Measurements from ENCODE around the gene SERPINF2.
"Not testable (repeated sequence)": the region's sequence is repeated elsewhere in the genome, so short reads cannot be mapped to it uniquely, and the experiment has no call there.

The SERPINF2 gene

GRCh38 chr17:1742371-1743087, at the start of gene SERPINF2:
Gene SERPINF2, plus strand, starts transcription at chr17:1742871. Its CDS starts 2,125 bp downstream, at chr17:1744996.
- DNase-seq (ENCODE audit: low read depth): no peak

- peak; percentile 54 for DNase-seq (ENCODE audit: low read depth)
Measured at GRCh38 chr17:1693339-1693738, 49.3 kb upstream of the SERPINF2 start.

DNA sequence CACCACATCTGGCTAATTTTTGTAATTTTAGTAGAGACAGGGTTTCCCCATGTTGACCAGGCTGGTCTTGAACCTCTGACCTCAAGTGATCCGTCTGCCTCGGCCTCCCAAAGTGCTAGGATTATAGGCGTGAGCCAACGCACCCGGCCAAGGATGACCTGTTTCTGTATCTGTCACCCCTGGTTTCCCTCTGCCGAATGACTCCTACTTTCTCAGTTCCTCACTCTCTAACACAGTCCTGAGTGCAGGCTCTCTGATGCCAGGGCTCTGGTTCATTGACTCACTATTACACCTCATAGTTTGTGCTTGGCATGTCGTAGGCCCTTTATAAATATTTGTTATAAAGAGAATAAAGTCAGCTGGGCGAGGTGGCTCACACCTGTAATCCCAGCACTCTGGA, 47.3 kb upstream of the SERPINF2 start:
- no peak for DNase-seq (ENCODE audit: low read depth)

DNA sequence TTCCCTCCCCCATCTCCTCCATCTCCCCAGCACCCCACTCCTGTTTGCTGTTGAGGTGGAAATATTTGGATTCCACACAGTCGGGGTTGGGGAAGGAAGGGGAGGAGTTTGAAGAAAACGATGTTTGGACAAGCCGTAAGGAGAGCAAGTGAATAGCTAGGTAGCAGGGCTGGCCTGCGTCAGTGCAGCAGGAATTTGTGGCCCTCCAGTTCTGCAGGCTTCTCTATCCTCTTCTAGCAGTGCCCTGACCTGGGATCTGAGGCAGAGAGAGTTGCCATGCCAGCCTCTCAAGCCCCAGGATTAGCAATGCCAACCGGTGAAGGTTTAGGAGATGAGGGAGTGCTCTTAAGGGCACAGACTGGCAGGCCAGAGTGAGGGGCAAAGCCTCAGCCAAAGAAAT, 45.0 kb upstream of the SERPINF2 start:
- no peak for DNase-seq (ENCODE audit: low read depth)

DNA sequence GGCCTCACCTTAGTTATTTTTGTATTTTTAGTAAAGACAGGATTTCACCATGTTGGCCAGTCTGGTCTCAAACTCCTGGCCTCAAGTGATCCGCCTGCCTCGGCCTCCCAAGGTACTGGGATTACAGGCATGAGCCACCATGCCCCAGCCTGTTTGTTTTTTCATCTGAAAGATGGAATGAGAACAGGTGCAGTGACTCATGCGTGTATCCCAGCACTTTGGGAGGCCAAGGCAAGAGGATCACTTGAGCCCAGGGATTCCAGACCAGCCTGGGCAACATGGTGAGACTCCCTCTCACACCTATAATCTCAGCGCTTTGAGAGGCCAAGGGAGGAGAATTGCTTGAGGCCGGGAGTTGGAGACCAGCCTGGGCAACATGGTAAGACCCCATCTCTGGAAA, 42.8 kb upstream of the SERPINF2 start:
- not testable (repeated sequence) for DNase-seq (ENCODE audit: low read depth)

DNA sequence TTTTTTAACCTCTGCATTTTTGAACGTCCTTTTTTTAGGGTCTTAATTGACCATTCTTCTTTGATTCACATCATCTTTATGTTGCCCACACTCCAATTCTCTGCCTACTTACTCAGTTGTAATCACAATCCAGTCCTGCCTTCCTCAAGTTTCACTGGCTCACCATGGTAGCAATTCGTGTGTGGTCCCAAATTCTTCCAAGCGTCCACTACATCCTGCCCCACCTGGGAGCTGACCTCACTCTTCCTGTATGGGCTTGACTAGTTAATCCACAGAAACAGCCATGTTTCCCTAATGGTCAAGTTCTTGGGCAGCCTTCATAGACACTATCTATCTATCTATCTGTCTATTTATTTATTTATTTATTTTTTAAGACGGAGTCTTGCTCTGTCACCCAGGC, 39.6 kb upstream of the SERPINF2 start:
- DNase-seq (ENCODE audit: low read depth): no peak

DNA sequence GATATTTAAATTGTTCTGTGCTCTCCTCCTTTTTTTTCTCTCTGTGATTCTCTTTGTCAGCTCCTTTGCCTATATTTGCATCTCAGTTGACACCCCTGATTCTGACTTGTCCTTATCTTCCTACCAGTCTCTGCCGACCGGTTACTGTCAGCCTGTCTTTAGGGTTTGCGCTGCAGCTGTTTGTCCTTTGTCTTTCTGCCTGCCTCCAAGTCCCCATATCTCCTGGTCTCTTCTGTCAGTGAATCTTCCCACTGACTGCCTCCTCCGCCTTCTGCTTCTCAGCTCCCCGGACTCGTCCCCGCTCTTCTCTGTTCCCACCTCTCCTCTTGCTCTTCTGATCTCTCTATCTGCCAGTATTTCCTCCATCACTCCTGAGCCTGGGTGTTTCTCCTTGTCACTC, 37.7 kb upstream of the SERPINF2 start:
- no peak for DNase-seq (ENCODE audit: low read depth)

DNA sequence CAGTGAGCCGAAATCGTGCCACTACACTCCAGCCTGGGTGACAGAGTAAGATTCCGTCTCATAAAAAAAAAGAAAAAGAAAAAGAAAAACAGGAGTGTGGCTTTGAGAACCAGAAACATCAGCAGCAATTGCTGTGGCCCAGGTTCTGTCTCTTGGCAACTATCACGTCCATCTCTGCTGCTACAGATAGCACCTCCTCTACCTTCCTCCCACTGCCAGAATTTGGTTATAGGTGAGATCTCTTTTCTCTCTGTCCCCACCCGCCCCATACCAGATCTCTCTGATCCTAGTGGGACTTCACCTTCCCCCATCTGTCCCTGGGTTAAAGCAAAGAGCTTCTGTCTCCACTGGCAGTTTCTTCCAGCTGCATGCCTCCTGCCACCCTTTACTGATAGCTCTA, 35.6 kb upstream of the SERPINF2 start:
- no peak for DNase-seq (ENCODE audit: low read depth)

- not testable (repeated sequence) for DNase-seq (ENCODE audit: low read depth)
Measured at GRCh38 chr17:1708791-1709346, 33.8 kb upstream of the SERPINF2 start.

DNA sequence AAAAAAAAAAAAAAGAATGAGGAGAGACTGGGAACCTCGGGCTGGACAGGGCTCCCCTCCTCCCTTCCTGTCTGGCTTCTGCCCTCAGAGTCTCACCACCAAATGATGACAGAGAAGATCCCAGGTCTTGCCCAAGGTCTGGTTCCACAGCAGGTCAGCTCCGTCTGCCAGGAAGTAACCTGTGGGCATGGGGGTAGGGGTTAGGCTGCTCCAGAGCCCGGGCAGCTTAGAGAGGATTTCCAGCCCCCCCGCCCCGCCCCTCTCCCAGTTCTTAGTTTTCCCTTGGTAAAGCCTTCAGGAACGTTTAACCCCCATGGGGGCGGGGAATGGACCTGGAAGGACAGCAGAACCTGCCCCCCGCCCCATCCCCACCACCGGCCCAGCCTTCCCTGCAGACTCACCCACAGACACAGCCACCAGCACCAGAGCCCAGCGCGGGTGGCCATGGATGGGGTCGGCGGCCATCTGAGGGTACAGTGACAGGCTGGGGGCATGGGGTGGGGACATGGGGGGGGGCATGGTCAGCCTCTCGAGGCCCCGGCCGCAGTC, 33.2 kb upstream of the SERPINF2 start:
- peak; percentile 63 for DNase-seq (ENCODE audit: low read depth)

GRCh38 chr17:1709971-1710806, 32.5 kb upstream of the SERPINF2 start, which contains the start of gene TLCD2:
Gene TLCD2, minus strand, starts transcription at chr17:1710377. Its CDS starts 135 bp downstream, at chr17:1710242.
- peak; percentile 77 for DNase-seq (ENCODE audit: low read depth)

DNA sequence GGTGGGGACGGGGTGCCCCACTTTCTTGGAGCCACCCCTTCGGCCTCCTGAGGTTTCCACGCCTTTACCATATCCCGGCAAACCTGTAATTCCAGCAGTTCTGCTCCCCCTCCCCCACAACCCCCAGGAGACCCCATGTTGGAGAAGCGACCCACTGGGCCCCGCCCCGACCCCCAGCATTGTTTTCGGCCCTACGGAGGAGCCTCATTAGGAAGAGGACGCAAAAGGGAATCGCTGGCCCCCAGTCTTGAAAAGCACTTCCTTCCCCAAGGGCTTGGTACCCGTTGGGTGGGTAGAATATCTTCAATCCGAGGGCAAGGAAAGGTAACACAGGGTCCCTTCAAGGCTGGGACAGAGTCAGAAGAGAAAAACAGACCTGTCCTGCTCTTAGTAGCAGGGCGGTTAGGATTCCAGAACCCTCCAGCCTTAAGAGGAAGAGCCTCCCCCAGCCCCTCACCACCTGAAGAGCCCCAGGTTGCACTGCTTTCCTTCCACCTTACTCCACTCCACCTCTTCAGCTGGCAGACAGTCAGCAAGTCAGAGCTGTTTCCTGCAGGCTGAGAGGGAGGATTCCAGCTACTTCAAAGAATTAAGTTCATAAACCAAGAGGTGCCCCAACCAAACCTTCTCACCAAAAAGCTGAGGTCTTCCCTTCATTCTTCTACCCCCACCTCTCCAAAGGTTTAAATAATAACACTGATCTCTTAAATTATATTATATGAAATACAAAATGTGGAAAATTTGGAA, 31.7 kb upstream of the SERPINF2 start:
- no peak for DNase-seq (ENCODE audit: low read depth)

DNA sequence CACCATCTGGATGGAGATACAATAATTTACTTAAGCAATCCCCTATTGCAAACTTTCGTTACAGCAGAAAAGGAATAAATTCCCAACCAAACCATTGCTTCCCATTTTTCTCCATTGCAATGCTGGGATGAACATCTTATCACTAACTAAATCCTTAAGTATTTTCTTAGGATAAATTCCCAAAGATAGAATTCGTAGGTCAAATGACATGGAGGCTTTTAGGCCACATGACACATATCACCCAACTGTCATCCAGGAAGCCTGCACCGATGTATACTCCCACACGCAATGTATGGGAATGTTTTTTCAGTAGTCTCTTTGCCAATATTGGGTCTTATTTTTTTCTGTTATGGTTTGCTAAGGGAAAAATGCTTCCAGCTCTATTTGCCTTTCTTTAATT, 30.9 kb upstream of the SERPINF2 start:
- no peak for DNase-seq (ENCODE audit: low read depth)

GRCh38 chr17:1712271-1712670, 30.4 kb upstream of the SERPINF2 start:
- DNase-seq (ENCODE audit: low read depth): no peak

DNA sequence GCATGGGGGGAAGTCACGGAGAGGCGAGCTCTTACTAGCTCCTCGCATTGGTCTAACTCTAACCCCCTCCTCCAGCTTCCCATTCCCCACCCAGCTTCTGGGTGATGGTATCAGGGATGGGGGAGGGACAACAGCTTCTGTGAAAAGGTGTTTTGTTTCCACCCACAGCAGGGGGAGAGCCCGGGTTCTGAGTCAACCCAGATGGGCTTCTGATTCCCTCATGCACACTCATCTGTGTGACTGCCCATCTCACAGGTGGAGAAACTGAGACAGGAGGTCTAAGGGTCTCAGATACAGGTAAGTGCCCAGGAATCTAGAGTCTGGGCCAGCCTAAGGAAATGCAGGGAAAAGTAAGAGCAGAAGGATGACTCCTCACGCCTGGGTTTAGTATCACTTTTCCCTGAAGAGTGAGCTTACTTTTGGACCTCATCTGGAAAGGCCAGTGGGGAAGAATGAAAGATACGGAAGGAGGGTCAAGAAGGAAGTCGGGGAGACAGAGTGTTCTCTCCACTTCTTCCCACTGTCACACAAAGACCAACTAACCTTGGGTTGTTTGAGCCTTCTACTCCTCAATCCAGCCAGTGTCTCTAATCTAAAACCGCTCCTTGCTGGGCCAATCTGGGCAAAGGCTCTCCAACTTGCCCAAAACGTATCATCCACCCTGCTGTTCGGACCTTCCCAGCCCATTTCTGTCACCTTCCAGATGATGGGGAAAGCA, 29.4 kb upstream of the SERPINF2 start:
- no peak for DNase-seq (ENCODE audit: low read depth)

GRCh38 chr17:1713878-1714426, 28.7 kb upstream of the SERPINF2 start:
- no peak for DNase-seq (ENCODE audit: low read depth)

GRCh38 chr17:1714427-1714979, 28.2 kb upstream of the SERPINF2 start:
- peak; percentile 98 for DNase-seq (ENCODE audit: low read depth)

- DNase-seq (ENCODE audit: low read depth): peak; percentile 91
Measured at GRCh38 chr17:1714980-1715802, 27.5 kb upstream of the SERPINF2 start.

- DNase-seq (ENCODE audit: low read depth): no peak
Measured at GRCh38 chr17:1715803-1716075, 26.9 kb upstream of the SERPINF2 start.

Measured in iris pigment epithelial cell (primary cell).